GM19023 (cell line): ENCODE data around the gene OR5AP2.
A peak's percentile ranks its signal among the peaks of the same experiment; 100 is the strongest.
"Not testable (repeated sequence)": the region's sequence is repeated elsewhere in the genome, so short reads cannot be mapped to it uniquely, and the experiment has no call there.

Experiments
- ATAC-seq: cut with Tn5 transposase; IDR thresholded peaks from one replicate; pipeline ENCODE4 v1.9.1; 2021; ENCODE audit warnings: mild to moderate bottlenecking, moderate library complexity; ENCODE audit not compliant: unreplicated experiment

Gene OR5AP2

DNA sequence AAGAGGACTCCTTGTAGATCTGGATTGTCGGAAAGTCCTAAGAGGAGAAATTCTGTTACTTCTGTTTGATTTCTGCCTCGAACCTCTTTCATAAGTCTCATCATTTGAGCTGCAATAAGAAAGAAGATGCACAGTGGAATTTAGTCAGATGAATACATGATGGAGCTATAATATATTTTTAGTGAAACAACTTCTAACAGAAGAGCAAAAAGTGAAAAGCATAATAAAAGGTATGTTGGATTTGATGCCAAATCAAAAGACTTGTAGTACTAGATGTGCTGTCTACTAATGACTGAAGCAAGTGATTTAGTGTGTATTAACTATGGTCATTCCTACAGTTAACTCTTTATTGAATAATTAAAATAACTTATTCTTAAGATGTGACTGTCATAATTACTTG is at the start of gene OR5AP2:
Gene OR5AP2, minus strand, starts transcription at position 101 of the 400 bp plus-strand sequence. Its CDS starts 0 bp downstream, at position 101.
- ATAC-seq = no peak

DNA sequence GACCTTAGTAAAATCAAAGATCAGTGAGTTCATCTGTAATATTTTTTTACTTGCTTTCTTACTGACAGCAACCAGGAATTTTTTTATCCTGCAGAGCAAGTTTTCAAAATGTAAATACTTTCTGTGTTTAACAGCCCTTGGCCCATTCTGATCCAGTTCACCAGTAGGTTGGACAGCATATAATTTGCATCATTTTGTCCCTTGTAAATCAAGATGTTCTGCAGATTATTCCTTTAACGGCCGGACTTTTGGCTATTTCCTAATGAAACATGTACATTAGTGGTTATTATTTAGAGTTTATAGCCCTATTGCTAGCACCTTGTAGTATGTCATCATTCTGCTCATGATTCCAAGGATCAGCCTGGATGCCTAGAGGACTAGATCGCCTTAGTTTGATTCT is 48.9 kb upstream of the OR5AP2 start:
- ATAC-seq = not testable (repeated sequence)

- ATAC-seq = no peak
Observed at GRCh38 chr11:56688554-56689100, 46.4 kb upstream of the OR5AP2 start.

DNA sequence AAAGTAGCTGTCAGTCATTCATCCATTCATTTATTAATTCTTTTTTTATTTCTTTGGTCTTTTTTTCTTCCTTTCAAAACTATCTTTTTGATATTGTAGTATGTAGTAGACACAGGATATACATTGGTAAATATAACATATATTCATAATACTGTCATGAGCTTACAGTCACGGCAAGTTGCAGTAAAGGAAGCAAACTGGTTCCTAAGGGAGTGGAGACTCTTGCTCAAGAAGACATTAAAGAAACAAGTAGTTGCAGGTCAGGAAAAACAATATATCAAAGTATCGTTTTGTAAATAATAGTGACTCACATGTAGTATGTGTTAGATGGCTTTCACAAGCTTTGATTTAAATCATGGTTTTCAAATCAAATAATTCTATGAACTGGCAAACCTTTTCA is 28.7 kb upstream of the OR5AP2 start:
- ATAC-seq = no peak

DNA sequence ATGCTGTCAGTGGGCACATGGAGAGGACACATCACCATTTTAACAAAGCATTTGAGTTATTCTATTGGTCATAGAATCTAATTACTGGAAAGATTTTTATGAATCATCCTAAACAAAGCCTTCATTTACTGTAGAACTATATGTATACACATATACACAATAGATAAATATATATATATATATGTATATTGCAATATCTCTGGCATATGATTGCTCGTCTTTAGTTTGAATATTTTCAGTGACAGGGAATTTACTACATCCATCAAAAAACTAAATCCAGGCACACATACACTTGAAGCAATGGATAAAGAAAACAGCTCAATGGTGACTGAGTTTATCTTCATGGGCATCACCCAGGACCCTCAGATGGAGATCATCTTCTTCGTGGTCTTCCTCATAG is 21.1 kb upstream of the OR5AP2 start, which contains the start of gene OR5AR1:
Gene OR5AR1, plus strand, starts transcription at position 301 of the 400 bp plus-strand sequence. Its CDS starts 0 bp downstream, at position 301.
- no peak for ATAC-seq

- no peak for ATAC-seq
Observed at GRCh38 chr11:56659755-56660154, 17.5 kb upstream of the OR5AP2 start.

GRCh38 chr11:56637500-56637899 is 4.7 kb downstream of the OR5AP2 start:
- no peak for ATAC-seq

GRCh38 chr11:56636861-56637260 is 5.4 kb downstream of the OR5AP2 start:
- ATAC-seq = no peak

DNA sequence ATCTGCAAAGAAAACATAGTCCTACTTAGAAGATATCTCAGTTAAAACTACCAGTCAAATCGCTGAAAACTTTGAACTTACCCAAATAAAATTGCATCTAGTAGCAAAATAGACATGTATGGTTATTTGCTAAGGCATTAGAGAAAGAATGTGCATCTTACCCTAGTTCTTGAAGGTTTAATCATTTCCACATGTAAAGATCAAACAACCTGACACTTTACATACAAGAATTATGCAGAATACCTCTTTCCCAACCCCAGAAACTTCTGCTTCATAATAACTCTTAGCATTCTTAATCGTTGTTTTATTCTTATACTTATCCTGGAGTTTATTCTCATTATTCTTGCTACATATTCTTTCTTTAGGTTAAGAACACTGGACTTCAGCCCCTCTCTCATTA is 9.9 kb downstream of the OR5AP2 start:
- ATAC-seq = no peak

DNA sequence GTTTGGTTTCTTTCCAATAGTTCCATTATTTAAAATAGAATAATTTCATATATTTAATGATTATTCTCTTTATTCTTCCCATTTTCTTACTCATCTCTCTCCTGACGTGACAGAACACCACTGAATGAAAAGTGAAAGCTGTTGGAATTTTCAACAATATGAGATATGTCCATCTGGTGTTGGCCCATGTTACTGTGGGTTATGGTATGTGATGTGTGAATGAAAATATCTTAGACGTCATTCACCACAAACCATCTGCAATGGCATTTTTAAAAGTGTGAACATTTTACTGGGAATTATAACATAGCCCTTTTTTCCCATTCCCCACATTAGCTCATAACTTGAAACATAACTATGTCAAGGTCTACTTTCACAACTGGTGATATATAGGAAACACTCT is 16.3 kb downstream of the OR5AP2 start:
- ATAC-seq = no peak

- peak; percentile 56 for ATAC-seq
Observed at GRCh38 chr11:56624661-56625110, 17.6 kb downstream of the OR5AP2 start.

GRCh38 chr11:56611174-56611573 is 31.1 kb downstream of the OR5AP2 start:
- no peak for ATAC-seq

GRCh38 chr11:56592088-56592717 is 50.0 kb downstream of the OR5AP2 start:
- not testable (repeated sequence) for ATAC-seq
